Measurements from ENCODE around the gene TFCP2L1. TPM values are rescaled to one million over a fixed set of nuclear protein-coding genes. Genes with fewer than 3 reads are reported as not detected.
A peak's percentile ranks its signal among the peaks of the same experiment; 100 is the strongest.

The TFCP2L1 gene
- total RNA-seq, 1 experiment from 2014 or later, result 2.4 TPM

GRCh38 chr2:121282800-121283385 is 2.1 kb downstream of the TFCP2L1 start:
- Histone ChIP-seq H3K9ac (ENCODE audit: low read length) (no peak overlapping the region), H3K4me2 (ENCODE audit: low read length) (peak overlapping the region; percentile 92)
- no peak for ATAC-seq

GRCh38 chr2:121281694-121282093 is 3.3 kb downstream of the TFCP2L1 start:
- Histone ChIP-seq H3K36me3 (ENCODE audit: low read depth, low read length) (no peaks in the 10 kb centered on the region), H3K4me3 (ENCODE audit: low read length) (no peak overlapping the region)
- DNase-seq, result no peak

More at GRCh38 chr2:121282800-121283385, 2.1 kb downstream of the TFCP2L1 start:
- H3K36me3 ChIP-seq (ENCODE audit: low read depth, low read length), result no peaks in the 10 kb centered on the region
- H3K79me2 ChIP-seq (ENCODE audit: low read length), result peaks cover 11% of the 10 kb centered on the region
- no peak overlapping the region for H3K27ac ChIP-seq (ENCODE audit: low read length)
- peaks cover 16% of the 10 kb centered on the region for H3K4me1 ChIP-seq (ENCODE audit: insufficient read depth, low read length)
- no peaks in the 10 kb centered on the region for H3F3A ChIP-seq (ENCODE audit: low read length, unreplicated experiment)
- H3K4me3 ChIP-seq (ENCODE audit: low read length), result peak overlapping the region; percentile 84
- CTCF ChIA-PET, result no interaction called here
- POLR2A ChIA-PET (ENCODE audit: unreplicated experiment), result no interaction called here
- no peaks in the 10 kb centered on the region for H3K27me3 ChIP-seq (ENCODE audit: low read length)
- DNase-seq, result no peak
- H3K9me2 ChIP-seq (replicated peaks; ENCODE audit: low read length), result no peaks in the 10 kb centered on the region
- no peaks in the 10 kb centered on the region for H3K9me3 ChIP-seq (ENCODE audit: low read length)
- TF ChIP-seq EZH2 (IDR thresholded peaks at IDR 0.05; ENCODE audit: low read length, unreplicated experiment), result no peak
- no peak for TF ChIP-seq EZH2phosphoT487 (IDR thresholded peaks at IDR 0.05; ENCODE audit: borderline replicate concordance, low read length)
- no peak for TF ChIP-seq CTCF (conservative IDR thresholded peaks at IDR 0.05; ENCODE audit: low read depth, low read length)
- intact Hi-C loops (cut with micrococcal nuclease), result no loop called here
- no TSS peak for BruUV-seq (replicated peaks)
- 0 out of 2 replicates have a peak overlapping the region, but pooled peaks have one; percentile 18 for H2AFZ ChIP-seq (ENCODE audit: low read length)
- no peaks in the 10 kb centered on the region for H4K20me1 ChIP-seq (ENCODE audit: low read length)

More at GRCh38 chr2:121281694-121282093, 3.3 kb downstream of the TFCP2L1 start:
- H3K9ac ChIP-seq (ENCODE audit: low read length), result no peak overlapping the region
- peaks cover 16% of the 10 kb centered on the region for H3K4me1 ChIP-seq (ENCODE audit: insufficient read depth, low read length)
- ATAC-seq, result no peak
- no peaks in the 10 kb centered on the region for H3K9me2 ChIP-seq (replicated peaks; ENCODE audit: low read length)
- intact Hi-C loops (cut with micrococcal nuclease), result no loop called here
- TF ChIP-seq EZH2 (IDR thresholded peaks at IDR 0.05; ENCODE audit: low read length, unreplicated experiment), result no peak
- no peak for TF ChIP-seq EZH2phosphoT487 (IDR thresholded peaks at IDR 0.05; ENCODE audit: borderline replicate concordance, low read length)
- TF ChIP-seq CTCF (conservative IDR thresholded peaks at IDR 0.05; ENCODE audit: low read depth, low read length), result no peak
- H4K20me1 ChIP-seq (ENCODE audit: low read length), result no peaks in the 10 kb centered on the region
- BruUV-seq (replicated peaks), result no TSS peak
- no peaks in the 10 kb centered on the region for H3K9me3 ChIP-seq (ENCODE audit: low read length)
- ChIA-PET CTCF (no interaction called here), POLR2A (ENCODE audit: unreplicated experiment) (no interaction called here)
- H3K27me3 ChIP-seq (ENCODE audit: low read length), result no peaks in the 10 kb centered on the region
- H3K27ac ChIP-seq (ENCODE audit: low read length), result no peak overlapping the region
- no peak overlapping the region for H3K4me2 ChIP-seq (ENCODE audit: low read length)
- H3K79me2 ChIP-seq (ENCODE audit: low read length), result peaks cover 11% of the 10 kb centered on the region
- H3F3A ChIP-seq (ENCODE audit: low read length, unreplicated experiment), result no peaks in the 10 kb centered on the region
- no peak overlapping the region for H2AFZ ChIP-seq (ENCODE audit: low read length)
